Gastrocnemius medialis (tissue), 4 donors: ENCODE measurements around the gene KLHDC7B. TPM values are rescaled to one million over a fixed set of nuclear protein-coding genes. Genes with fewer than 3 reads are reported as not detected.
A peak's percentile ranks its signal among the peaks of the same experiment; 100 is the strongest.

Experiments
- ATAC-seq, 2 donors: fragments of 150-250 bp; one replicate each; pipeline ENCODE4 v1.9.1; 2016
- DNase-seq, 2 donors: peaks; one replicate each; pipeline ENCODE4 v3.0.0-alpha.2; 2019
- H3K27ac ChIP-seq, 4 donors: fragments of 200-600 bp; sonication (generic); 1 replicate in 1 of 4; 2 replicates in 3 of 4; pipeline ENCODE4 v1.5.1; 2016 to 2018; ENCODE audit warnings: mild to moderate bottlenecking in 2 of 4, moderate library complexity in 1 of 4
- H3K27me3 ChIP-seq, 3 donors: fragments of 200-600 bp; sonication (generic) in 2 of 3; 1 replicate in 1 of 3; 2 replicates in 2 of 3; pipeline versions ENCODE4 v1.5.1 to v1.6.0; 2016 to 2019; ENCODE audit warnings: mild to moderate bottlenecking in 1 of 3, moderate library complexity in 1 of 3
- H3K36me3 ChIP-seq, 2 donors: fragments of 200-600 bp; sonication (generic) in 1 of 2; one replicate each; pipeline ENCODE4 v1.5.1; 2017 to 2018
- H3K4me1 ChIP-seq, 2 donors: fragments of 200-600 bp; sonication (generic) in 1 of 2; one replicate each; pipeline ENCODE4 v1.5.1; 2016 to 2017; ENCODE audit warnings: mild to moderate bottlenecking in 2 of 2
- H3K4me3 ChIP-seq, 4 donors: fragments of 200-600 bp; sonication (generic) in 3 of 4; 1 replicate in 1 of 4; 2 replicates in 3 of 4; pipeline ENCODE4 v1.5.1; 2016 to 2019; ENCODE audit warnings: mild to moderate bottlenecking in 2 of 4
- H3K9me3 ChIP-seq, 3 donors: fragments of 200-600 bp; sonication (generic) in 2 of 3; 1 replicate in 1 of 3; 2 replicates in 2 of 3; pipeline ENCODE4 v1.5.1; 2016 to 2019
- POLR2A ChIP-seq, 2 donors: fragments of 450-650 bp; IDR thresholded peaks; one replicate each; pipeline ENCODE4 v1.6.1; 2017; ENCODE audit warnings: antibody characterized with exemption in 2 of 2, mild to moderate bottlenecking in 2 of 2, moderate library complexity in 2 of 2
- in situ Hi-C, 4 donors: fragments of 200-750 bp; cut with MboI; loops; one replicate each; pipeline versions ENCODE4 v1.15.0 to v1.8.0; 2017; ENCODE audit warnings: low sequenced_read_pairs in 4 of 4
- intact Hi-C: fragments of 100-400 bp; cut with DNase I; formaldehyde crosslinking; loops from one replicate; pipeline ENCODE4 v1.15.1; 2023; ENCODE audit warnings: low total_unique reads
- total RNA-seq, 4 donors: library from RNA; depleted of rRNA; stranded (reverse); fragments of >200 nt; gene quantifications; one replicate each; pipeline versions ENCODE4 v1.1.0 to v1.2.3, GENCODE V29; 2016
- TF ChIP-seq, protein P1 (sequence below), 5 experiments: fragments of 450-650 bp in 3 of 5; fragments of 200-600 bp in 2 of 5; sonication (generic) in 2 of 5; IDR thresholded peaks in 4 of 5; conservative IDR thresholded peaks in 1 of 5; 1 replicate in 4 of 5; 2 replicates in 1 of 5; pipeline ENCODE4 v1.5.1; 2016 to 2019; ENCODE audit warnings: antibody characterized with exemption in 5 of 5, mild to moderate bottlenecking in 3 of 5, moderate library complexity in 3 of 5

The KLHDC7B gene
- total RNA-seq, 4 donors from 2014 or later: not detected

DNA sequence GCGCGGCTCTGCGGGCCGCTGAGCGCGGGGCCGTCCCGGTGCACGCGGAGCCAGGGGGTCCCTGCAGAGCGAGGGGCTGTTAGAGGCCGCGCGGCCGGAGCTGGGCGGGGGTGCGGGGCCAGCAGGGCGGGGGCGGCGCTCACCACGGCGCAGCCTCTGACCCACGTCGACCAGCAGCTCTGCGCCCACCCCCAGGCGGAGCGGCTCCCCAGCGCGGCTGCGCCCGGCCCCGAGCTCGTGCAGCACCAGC is 19.9 kb upstream of the KLHDC7B start:
- DNase-seq: no peak
- Histone ChIP-seq H3K27ac (peak overlapping the region; percentile 84 to 92 (median 88)), H3K36me3 (peaks cover 0 to 28% of the 10 kb centered on the region in 2 donors), H3K4me3 (peak overlapping the region; percentile 68 to 91 (median 83)), H3K9me3 (no peaks in the 10 kb centered on the region), H3K27me3 (peaks cover 12 to 23% (median 21%) of the 10 kb centered on the region in 3 donors), H3K4me1 (peaks cover 13 to 22% of the 10 kb centered on the region in 2 donors)
- TF ChIP-seq, protein P1, sequence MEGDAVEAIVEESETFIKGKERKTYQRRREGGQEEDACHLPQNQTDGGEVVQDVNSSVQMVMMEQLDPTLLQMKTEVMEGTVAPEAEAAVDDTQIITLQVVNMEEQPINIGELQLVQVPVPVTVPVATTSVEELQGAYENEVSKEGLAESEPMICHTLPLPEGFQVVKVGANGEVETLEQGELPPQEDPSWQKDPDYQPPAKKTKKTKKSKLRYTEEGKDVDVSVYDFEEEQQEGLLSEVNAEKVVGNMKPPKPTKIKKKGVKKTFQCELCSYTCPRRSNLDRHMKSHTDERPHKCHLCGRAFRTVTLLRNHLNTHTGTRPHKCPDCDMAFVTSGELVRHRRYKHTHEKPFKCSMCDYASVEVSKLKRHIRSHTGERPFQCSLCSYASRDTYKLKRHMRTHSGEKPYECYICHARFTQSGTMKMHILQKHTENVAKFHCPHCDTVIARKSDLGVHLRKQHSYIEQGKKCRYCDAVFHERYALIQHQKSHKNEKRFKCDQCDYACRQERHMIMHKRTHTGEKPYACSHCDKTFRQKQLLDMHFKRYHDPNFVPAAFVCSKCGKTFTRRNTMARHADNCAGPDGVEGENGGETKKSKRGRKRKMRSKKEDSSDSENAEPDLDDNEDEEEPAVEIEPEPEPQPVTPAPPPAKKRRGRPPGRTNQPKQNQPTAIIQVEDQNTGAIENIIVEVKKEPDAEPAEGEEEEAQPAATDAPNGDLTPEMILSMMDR (IDR thresholded peaks at IDR 0.05 in 4 of 5, conservative IDR thresholded peaks at IDR 0.05 in 1 of 5): peak in 1 of 5 experiments; percentile 36
- TF ChIP-seq POLR2A (IDR thresholded peaks at IDR 0.05): no peak
- in situ Hi-C loops: no loop called here
- ATAC-seq: no peak
- intact Hi-C loops: loop anchor here (1.0 to 5.0 kb wide), 2 partner anchors 17 to 102 kb away; partner anchors contain the start of genes ARSA and NCAPH2

DNA sequence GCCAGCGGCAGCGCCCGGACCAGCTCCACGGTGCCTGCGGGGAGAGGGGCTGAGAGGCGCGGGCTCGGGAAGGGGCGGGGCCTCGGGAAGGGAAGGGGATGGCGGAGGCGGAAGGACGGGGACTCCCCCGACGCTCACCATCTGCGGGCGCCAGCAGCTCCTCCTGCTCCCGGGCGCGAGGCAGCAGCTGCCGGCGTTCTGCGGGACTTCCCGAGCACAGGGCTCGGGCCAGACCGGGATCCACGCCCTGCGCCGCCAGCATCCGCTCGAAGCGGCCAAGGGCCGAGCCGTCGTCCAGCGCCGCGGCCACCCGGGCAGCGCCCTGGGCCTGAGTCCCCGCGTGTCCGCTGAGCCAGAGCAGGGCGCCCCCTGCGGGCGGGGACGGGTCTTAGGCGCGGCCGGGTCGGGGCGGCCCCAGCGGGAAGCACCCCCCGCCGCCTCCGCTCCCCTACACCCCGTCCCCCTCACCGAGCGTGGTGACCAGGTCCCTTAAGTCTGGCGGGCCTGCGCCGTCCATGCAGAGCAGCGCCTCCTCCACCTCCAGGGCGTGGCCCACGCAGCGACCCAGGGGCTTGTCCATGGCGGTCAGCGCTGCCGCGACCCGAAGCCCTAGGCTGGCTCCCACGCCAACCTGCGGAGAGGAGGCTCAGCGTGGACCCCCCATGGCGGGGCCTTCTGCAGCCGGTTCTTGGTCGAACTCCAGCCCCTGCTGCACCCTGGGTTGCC is 19.4 kb upstream of the KLHDC7B start:
- H3K4me1 ChIP-seq: peaks cover 13 to 26% of the 10 kb centered on the region in 2 donors
- in situ Hi-C loops: no loop called here
- H3K27me3 ChIP-seq: peaks cover 17 to 28% (median 25%) of the 10 kb centered on the region in 3 donors
- TF ChIP-seq, protein P1 (IDR thresholded peaks at IDR 0.05 in 4 of 5, conservative IDR thresholded peaks at IDR 0.05 in 1 of 5): peak; percentile 28 to 62 (median 47)
- no peak for TF ChIP-seq POLR2A (IDR thresholded peaks at IDR 0.05)
- intact Hi-C loops: loop anchor here (5.0 kb wide), 1 partner anchor 101 kb away; the partner anchor contains the start of gene ARSA
- peaks cover 0 to 25% of the 10 kb centered on the region in 2 donors for H3K36me3 ChIP-seq
- H3K27ac ChIP-seq: peak overlapping the region; percentile 84 to 92 (median 88)
- ATAC-seq (peak; percentile 18 to 23), DNase-seq (peak in 1 of 2 donors; percentile 46)
- peak overlapping the region; percentile 68 to 91 (median 83) for H3K4me3 ChIP-seq
- no peaks in the 10 kb centered on the region for H3K9me3 ChIP-seq

DNA sequence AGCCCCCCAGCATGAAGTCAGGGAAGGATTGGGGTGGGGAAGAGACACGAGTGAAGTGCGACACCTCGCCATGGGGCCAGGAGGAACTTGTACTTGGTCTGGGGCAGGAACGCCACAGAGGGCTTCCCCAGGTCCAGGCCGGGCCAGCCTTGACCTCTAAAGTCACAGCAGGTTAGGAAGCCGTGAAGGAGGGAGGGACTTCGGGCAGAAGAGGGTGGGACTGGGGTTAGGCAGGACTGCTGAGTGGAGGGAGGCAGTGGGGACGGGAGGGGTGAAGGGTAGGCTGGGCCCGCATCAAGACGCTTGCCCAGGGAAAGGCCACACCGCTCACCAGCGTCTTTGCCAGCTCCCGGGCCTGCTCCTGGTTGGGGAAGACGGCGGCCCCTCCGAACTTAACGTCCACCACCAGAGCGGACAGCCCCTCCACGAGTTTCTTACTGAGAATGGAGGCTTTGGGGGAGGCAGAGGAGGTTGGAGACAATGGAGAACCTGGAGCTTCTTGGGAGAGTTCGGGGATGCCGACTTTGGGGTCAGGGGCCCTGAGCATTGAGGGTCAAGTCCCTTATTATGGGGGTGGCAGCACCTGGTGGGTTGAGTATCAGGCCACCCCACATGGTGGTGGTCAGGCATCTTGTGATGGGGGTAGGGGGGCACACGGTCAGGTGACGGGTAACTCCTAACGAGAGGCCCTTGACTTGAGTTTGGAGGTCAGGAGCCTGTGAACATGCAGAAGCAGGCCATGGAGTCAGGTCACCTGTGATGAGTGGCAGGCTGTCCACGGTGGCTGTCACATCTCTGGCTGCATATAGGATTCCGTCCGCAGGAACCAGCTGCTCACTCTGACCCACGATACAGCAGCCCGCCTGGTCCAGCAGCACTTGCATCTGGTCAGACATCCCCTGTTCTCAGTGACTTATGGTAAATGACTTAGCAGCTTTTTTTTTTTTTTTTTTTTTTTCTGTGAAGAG is 18.6 kb upstream of the KLHDC7B start:
- TF ChIP-seq, protein P1 (IDR thresholded peaks at IDR 0.05 in 4 of 5, conservative IDR thresholded peaks at IDR 0.05 in 1 of 5): no peak
- Histone ChIP-seq H3K9me3 (no peaks in the 10 kb centered on the region), H3K36me3 (peaks cover 0 to 18% of the 10 kb centered on the region in 2 donors), H3K27ac (peak overlapping the region; percentile 84 to 92 (median 88)), H3K4me3 (peak overlapping the region; percentile 68 to 91 (median 83)), H3K4me1 (peaks cover 15 to 26% of the 10 kb centered on the region in 2 donors), H3K27me3 (peaks cover 23 to 36% (median 34%) of the 10 kb centered on the region in 3 donors)
- intact Hi-C loops: loop anchor here (5.0 kb wide), 1 partner anchor 100 kb away; the partner anchor contains the start of gene ARSA
- in situ Hi-C loops: no loop called here
- DNase-seq (peak in 1 of 2 donors; percentile 45), ATAC-seq (no peak)

DNA sequence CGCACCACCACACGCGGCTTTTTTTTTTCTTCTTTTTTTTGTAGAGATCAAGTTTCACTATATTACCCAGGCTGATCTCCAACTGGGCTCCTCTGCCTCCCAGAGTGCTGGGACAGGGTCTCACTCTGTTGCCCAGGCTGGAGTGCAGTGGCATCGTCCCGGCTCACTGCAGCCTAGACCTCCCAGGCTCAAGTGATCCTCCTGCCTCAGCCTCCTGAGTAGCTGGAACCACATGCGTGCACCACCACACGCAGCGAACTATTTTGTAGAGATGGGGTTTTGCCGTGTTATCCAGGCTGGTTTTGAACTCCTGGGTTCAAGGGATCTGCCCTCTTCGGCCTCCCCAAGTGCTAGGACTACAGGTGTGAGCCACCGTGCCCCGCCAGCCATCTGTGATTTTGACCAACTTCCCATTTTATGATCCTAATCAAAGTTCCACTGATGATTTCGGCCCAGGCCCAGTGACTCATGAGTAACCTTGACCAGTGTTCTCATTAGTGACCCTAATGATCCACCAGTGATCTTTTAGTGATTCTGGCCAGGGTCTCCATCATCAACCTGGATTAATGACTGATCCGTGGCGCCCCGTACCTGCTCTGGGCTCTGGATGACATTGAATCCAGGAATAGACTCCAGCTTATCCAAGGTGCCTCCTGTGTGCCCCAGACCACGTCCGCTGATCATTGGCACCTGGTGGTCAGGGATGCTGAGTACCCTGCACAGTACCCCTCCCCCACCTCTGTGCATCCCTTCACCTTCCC is 17.6 kb upstream of the KLHDC7B start:
- TF ChIP-seq, protein P1 (IDR thresholded peaks at IDR 0.05 in 4 of 5, conservative IDR thresholded peaks at IDR 0.05 in 1 of 5): no peak
- TF ChIP-seq POLR2A (IDR thresholded peaks at IDR 0.05): no peak
- ATAC-seq: no peak
- intact Hi-C loops: loop anchor here (5.0 kb wide), 1 partner anchor 99 kb away; the partner anchor contains the start of gene ARSA
- H3K4me3 ChIP-seq: no peak overlapping the region
- in situ Hi-C loops: no loop called here
- H3K27me3 ChIP-seq: peaks cover 29 to 42% (median 41%) of the 10 kb centered on the region in 3 donors
- no peak for DNase-seq
- peak overlapping the region in 2 of 4 donors; percentile 8 to 79 for H3K27ac ChIP-seq
- H3K9me3 ChIP-seq: no peaks in the 10 kb centered on the region
- peaks cover 0 to 8% of the 10 kb centered on the region in 2 donors for H3K36me3 ChIP-seq
- H3K4me1 ChIP-seq: peaks cover 20 to 30% of the 10 kb centered on the region in 2 donors
